Body of pancreas (tissue), 4 donors: ENCODE measurements around the gene ANKDD1A. TPM values are rescaled to one million over a fixed set of nuclear protein-coding genes. Genes with fewer than 3 reads are reported as not detected.

ENCODE experiments used
- ATAC-seq: fragments of 150-250 bp; one replicate; pipeline ENCODE4 v1.9.1; 2016
- DNase-seq, 4 donors: peaks; one replicate each; pipeline ENCODE4 v3.0.0-alpha.2; 2019
- H3K27ac ChIP-seq, 4 donors: fragments of 200-600 bp; sonication (generic); 1 replicate in 3 of 4; 2 replicates in 1 of 4; pipeline versions ENCODE4 v1.5.1 to v1.6.1; 2016 to 2019; ENCODE audit warnings: mild to moderate bottlenecking in 1 of 4, mixed read lengths in 1 of 4, moderate library complexity in 1 of 4
- H3K27me3 ChIP-seq, 2 donors: fragments of 200-600 bp; sonication (generic); one replicate each; pipeline ENCODE4 v1.6.0; 2016; ENCODE audit warnings: mild to moderate bottlenecking in 1 of 2
- H3K36me3 ChIP-seq, 2 donors: fragments of 200-600 bp; sonication (generic); replicated peaks in 1 of 2; 2 replicates each; pipeline ENCODE4 v1.5.1; 2016; ENCODE audit warnings: low read depth in 2 of 2; ENCODE audit not compliant: insufficient read depth in 1 of 2
- H3K4me1 ChIP-seq: fragments of 200-600 bp; sonication (generic); one replicate; pipeline ENCODE4 v1.6.0; 2016
- H3K4me3 ChIP-seq, 2 donors: fragments of 200-600 bp; sonication (generic); 1 replicate in 1 of 2; 2 replicates in 1 of 2; pipeline ENCODE4 v1.5.1; 2016 to 2019
- H3K9me3 ChIP-seq, 3 donors: fragments of 200-600 bp; sonication (generic); 1 replicate in 2 of 3; 2 replicates in 1 of 3; pipeline ENCODE4 v1.5.1; 2016
- POLR2A ChIP-seq, 3 donors: fragments of 450-650 bp; IDR thresholded peaks; one replicate each; pipeline ENCODE4 v1.6.1; 2016; ENCODE audit warnings: antibody characterized with exemption in 3 of 3, mild to moderate bottlenecking in 2 of 3
- WGBS, 2 donors: methylation state at CpG; one replicate each; pipeline ENCODE4 v1.1.5; 2017; 5-methylcytosine and 5-hydroxymethylcytosine counted together
- intact Hi-C: fragments of 100-400 bp; cut with DNase I; formaldehyde crosslinking; loops from one replicate; pipeline ENCODE4 v1.15.1; 2023
- total RNA-seq, 2 donors: library from RNA; depleted of rRNA; stranded (reverse); fragments of >200 nt; gene quantifications; one replicate each; pipeline ENCODE4 v1.1.0, GENCODE V29; 2016
- TF ChIP-seq, protein P1 (sequence below), 7 experiments: fragments of 450-650 bp in 4 of 7; fragments of 200-600 bp in 3 of 7; sonication (generic) in 3 of 7; IDR thresholded peaks; one replicate each; pipeline ENCODE4 v1.5.1; 2016 to 2019; ENCODE audit warnings: antibody characterized with exemption in 7 of 7

ANKDD1A gene
- total RNA-seq, 2 donors from 2014 or later = 3.9 to 18.8 TPM

DNA sequence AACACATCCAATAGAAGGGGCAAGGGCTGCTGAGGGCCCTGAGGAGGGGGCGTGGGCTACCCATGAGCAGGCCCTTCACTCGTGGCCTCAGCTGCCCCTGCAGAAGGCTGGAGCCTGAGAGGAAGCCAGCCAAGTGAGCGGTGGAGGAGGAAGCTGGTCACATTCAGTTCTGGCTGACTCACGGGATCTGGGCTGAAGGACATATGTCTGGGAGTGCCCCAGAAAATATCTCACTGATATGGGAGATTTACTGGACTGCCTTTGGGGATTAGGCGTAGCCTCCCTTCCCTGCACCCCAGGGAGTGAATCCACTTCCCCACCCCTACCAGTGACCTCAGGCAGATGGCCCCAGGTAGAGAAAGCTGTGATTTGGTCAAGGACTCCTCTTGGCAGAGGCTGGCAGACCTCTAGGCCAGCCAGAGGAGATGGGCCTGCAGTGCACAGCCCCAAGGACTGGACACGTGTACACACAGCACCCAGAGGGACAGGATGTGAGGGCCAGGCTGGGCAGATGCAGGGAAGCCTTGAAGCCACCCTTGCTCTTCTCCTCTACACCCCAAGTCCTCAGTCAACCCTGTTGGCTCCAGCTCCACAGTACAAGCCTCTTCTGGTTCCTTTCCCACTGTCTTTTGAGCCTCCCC, 14.2 kb upstream of the ANKDD1A start:
- Histone ChIP-seq H3K36me3 (no peaks in the 10 kb centered on the region), H3K27ac (peak overlapping the region in 2 of 4 donors; percentile 30 to 48), H3K4me1 (peaks cover 4% of the 10 kb centered on the region), H3K4me3 (no peak overlapping the region), H3K27me3 (no peaks in the 10 kb centered on the region), H3K9me3 (peaks cover 0 to 6% (median 0%) of the 10 kb centered on the region in 3 donors)
- 29 to 39% methylated on average over 1 to 6 of the region's 6 CpGs for WGBS, 2 donors
- DNase-seq = peak in 3 of 4 donors; percentile 26 to 74 (median 28)
- ATAC-seq = no peak
- intact Hi-C loops = no loop called here
- TF ChIP-seq, protein P1, sequence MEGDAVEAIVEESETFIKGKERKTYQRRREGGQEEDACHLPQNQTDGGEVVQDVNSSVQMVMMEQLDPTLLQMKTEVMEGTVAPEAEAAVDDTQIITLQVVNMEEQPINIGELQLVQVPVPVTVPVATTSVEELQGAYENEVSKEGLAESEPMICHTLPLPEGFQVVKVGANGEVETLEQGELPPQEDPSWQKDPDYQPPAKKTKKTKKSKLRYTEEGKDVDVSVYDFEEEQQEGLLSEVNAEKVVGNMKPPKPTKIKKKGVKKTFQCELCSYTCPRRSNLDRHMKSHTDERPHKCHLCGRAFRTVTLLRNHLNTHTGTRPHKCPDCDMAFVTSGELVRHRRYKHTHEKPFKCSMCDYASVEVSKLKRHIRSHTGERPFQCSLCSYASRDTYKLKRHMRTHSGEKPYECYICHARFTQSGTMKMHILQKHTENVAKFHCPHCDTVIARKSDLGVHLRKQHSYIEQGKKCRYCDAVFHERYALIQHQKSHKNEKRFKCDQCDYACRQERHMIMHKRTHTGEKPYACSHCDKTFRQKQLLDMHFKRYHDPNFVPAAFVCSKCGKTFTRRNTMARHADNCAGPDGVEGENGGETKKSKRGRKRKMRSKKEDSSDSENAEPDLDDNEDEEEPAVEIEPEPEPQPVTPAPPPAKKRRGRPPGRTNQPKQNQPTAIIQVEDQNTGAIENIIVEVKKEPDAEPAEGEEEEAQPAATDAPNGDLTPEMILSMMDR (IDR thresholded peaks at IDR 0.05) = no peak
- no peak for TF ChIP-seq POLR2A (IDR thresholded peaks at IDR 0.05)

DNA sequence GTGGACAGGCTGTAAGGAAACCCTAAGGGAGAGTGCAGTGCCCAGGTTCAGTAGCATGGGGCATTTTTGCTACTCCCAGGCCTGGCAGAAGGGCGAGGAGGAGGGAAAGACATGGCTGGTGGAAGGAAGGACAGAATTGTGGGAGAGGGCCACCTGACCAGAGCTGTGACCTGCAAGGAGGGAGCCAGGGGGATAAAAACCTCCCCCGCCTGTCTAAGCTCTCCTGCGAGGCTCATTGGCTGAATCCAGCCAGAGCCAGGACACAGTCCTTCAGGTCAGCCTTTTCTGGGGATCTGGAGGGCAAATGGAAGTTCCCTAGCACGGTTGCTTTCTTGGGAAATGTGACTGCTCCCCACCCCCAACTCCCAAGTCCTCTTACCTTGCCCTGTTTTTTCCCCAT, 13.3 kb upstream of the ANKDD1A start:
- no peaks in the 10 kb centered on the region for H3K27me3 ChIP-seq
- no peak overlapping the region for H3K4me3 ChIP-seq
- WGBS, 2 donors = 79 to 83% methylated on average over 4 of the region's 4 CpGs
- intact Hi-C loops = no loop called here
- TF ChIP-seq POLR2A (IDR thresholded peaks at IDR 0.05) = no peak
- TF ChIP-seq, protein P1 (IDR thresholded peaks at IDR 0.05) = no peak
- DNase-seq = no peak
- no peak for ATAC-seq
- peak overlapping the region in 2 of 4 donors; percentile 30 to 48 for H3K27ac ChIP-seq
- H3K36me3 ChIP-seq = no peaks in the 10 kb centered on the region
- H3K4me1 ChIP-seq = peaks cover 4% of the 10 kb centered on the region
- peaks cover 0 to 6% (median 0%) of the 10 kb centered on the region in 3 donors for H3K9me3 ChIP-seq

DNA sequence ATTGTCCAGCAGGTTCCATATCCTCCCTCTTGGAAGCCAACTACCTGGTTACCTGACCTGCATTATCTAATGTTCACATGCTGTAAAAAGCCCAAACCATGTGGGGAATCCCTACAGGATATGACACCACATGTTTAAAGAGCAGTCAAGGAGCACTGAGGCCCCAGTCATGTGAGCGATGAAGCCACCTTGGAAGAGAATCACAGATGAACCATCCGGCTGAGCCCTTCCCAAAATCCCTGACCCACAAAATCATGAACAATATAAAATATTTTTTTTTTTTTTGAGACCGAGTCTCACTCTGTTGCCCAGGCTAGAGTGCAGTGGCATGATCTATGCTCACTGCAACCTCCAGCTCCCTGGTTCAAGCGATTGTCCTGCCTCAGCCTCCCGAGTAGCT, 10.6 kb upstream of the ANKDD1A start:
- TF ChIP-seq, protein P1 (IDR thresholded peaks at IDR 0.05) = no peak
- TF ChIP-seq POLR2A (IDR thresholded peaks at IDR 0.05) = no peak
- Histone ChIP-seq H3K9me3 (peaks cover 0 to 6% (median 0%) of the 10 kb centered on the region in 3 donors), H3K36me3 (no peaks in the 10 kb centered on the region), H3K27me3 (no peaks in the 10 kb centered on the region), H3K4me3 (no peak overlapping the region), H3K4me1 (peaks cover 8% of the 10 kb centered on the region), H3K27ac (no peak overlapping the region)
- 90% methylated on average over 5 of the region's 5 CpGs for WGBS, 2 donors
- intact Hi-C loops = loop anchor here (10.0 kb wide), 1 partner anchor 166 kb away; no protein-coding TSS in a partner anchor
- ATAC-seq (no peak), DNase-seq (no peak)

DNA sequence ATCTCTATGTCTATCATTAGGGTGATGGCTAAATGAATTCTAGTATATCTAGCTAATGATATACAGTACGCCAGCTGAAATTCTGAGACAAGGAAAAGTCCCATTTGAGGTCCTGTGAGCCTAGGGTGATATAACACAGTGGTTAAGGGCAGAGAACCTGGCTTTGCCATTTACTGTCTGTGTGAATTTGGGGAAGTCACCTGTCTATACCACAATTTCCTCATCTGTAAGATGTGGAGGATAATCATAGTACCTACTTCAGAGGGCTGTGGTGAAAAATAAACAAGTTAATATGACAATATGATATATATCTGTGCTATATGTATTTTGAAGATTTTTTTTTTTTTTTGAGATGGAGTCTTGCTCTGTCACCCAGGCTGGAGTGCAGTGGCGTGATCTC, 9.8 kb upstream of the ANKDD1A start:
- 80 to 98% methylated on average over 2 of the region's 2 CpGs for WGBS, 2 donors
- TF ChIP-seq, protein P1 (IDR thresholded peaks at IDR 0.05) = no peak
- TF ChIP-seq POLR2A (IDR thresholded peaks at IDR 0.05) = no peak
- Histone ChIP-seq H3K36me3 (no peaks in the 10 kb centered on the region), H3K9me3 (peaks cover 0 to 6% (median 0%) of the 10 kb centered on the region in 3 donors), H3K4me1 (peaks cover 8% of the 10 kb centered on the region), H3K27me3 (no peaks in the 10 kb centered on the region), H3K4me3 (no peak overlapping the region), H3K27ac (no peak overlapping the region)
- intact Hi-C loops = loop anchor here (10.0 kb wide), 1 partner anchor 167 kb away; no protein-coding TSS in a partner anchor
- ATAC-seq = no peak
- no peak for DNase-seq

DNA sequence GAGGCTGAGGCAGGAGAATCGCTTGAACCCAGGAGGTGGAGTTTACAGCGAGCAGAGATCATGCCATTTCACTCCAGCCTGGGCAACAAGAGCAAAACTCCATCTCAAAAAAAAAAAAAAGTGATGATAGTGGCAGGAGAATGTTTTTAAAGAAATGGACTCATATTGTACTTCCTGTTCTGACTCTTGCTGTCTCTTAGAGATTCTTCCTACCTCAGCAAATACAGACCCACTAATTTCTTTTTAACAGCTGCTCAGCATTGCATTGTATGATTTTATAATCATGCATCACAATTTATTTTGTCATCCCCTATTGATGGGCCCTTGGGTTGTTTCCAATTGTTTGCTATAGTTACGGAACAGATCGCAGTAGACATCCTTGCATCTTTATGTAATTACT, 8.8 kb upstream of the ANKDD1A start:
- Histone ChIP-seq H3K27ac (no peak overlapping the region), H3K27me3 (no peaks in the 10 kb centered on the region), H3K36me3 (no peaks in the 10 kb centered on the region), H3K4me3 (no peak overlapping the region), H3K4me1 (peaks cover 8% of the 10 kb centered on the region), H3K9me3 (peaks cover 0 to 6% (median 0%) of the 10 kb centered on the region in 3 donors)
- intact Hi-C loops = loop anchor here (10.0 kb wide), 1 partner anchor 168 kb away; no protein-coding TSS in a partner anchor
- TF ChIP-seq, protein P1 (IDR thresholded peaks at IDR 0.05) = no peak
- TF ChIP-seq POLR2A (IDR thresholded peaks at IDR 0.05) = no peak
- ATAC-seq = no peak
- 84 to 90% methylated on average over 4 of the region's 4 CpGs for whole genome bisulfite sequencing, 2 donors
- no peak for DNase-seq
